Measurements from ENCODE around the gene LMTK3.

The LMTK3 gene

GRCh38 chr19:48443731-48444128 lies 67.9 kb downstream of the LMTK3 start:
- DNase-seq, result peak; percentile 48

DNA sequence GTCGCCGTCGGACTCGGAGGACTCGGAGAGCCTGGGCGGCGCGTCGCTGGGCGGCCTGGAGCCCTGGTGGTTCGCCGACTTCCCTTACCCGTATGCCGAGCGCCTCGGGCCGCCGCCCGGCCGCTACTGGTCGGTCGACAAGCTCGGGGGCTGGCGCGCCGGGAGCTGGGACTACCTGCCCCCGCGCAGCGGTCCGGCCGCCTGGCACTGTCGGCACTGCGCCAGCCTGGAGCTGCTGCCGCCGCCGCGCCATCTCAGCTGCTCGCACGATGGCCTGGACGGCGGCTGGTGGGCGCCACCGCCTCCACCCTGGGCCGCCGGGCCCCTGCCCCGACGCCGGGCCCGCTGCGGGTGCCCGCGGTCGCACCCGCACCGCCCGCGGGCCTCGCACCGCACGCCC lies 68.4 kb downstream of the LMTK3 start:
- peak; percentile 66 for DNase-seq

- DNase-seq, result no peak
These were observed 69.3 kb downstream of the LMTK3 start for GRCh38 chr19:48442116-48443035.

- DNase-seq, result no peak
These were observed 70.1 kb downstream of the LMTK3 start for GRCh38 chr19:48441360-48442050.

DNA sequence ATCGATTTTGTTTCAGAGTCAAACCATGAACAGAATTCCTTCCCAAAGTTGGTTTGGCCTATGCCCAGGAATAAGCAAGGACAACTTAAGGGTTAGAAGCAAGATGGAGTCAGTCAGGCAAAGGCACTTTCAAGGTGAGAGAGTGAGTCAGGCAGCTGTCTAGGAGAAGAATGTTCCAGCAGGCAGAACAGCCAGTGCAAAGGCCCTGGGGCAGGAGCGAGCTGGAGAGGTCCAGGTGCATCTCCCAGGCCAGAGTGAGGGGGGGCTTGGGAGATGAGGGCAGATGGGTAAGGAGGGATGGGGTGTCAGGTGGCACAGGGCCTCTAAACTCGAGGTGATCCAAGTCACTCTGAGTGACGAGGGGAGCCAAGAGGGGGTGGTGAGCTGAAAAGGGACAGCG lies 75.0 kb downstream of the LMTK3 start:
- DNase-seq, result no peak
